Measurements from ENCODE around the gene CTBP1. TPM values are rescaled to one million over a fixed set of nuclear protein-coding genes. Genes with fewer than 3 reads are reported as not detected.

The CTBP1 gene
- total and polyA plus RNA-seq, 8 donors = 91.5 to 131 (median 109) TPM

- DNase-seq (peak in 5 of 6 donors; percentile 59 to 82 (median 63)), FAIRE-seq (no peak)
- TF ChIP-seq, protein P1, sequence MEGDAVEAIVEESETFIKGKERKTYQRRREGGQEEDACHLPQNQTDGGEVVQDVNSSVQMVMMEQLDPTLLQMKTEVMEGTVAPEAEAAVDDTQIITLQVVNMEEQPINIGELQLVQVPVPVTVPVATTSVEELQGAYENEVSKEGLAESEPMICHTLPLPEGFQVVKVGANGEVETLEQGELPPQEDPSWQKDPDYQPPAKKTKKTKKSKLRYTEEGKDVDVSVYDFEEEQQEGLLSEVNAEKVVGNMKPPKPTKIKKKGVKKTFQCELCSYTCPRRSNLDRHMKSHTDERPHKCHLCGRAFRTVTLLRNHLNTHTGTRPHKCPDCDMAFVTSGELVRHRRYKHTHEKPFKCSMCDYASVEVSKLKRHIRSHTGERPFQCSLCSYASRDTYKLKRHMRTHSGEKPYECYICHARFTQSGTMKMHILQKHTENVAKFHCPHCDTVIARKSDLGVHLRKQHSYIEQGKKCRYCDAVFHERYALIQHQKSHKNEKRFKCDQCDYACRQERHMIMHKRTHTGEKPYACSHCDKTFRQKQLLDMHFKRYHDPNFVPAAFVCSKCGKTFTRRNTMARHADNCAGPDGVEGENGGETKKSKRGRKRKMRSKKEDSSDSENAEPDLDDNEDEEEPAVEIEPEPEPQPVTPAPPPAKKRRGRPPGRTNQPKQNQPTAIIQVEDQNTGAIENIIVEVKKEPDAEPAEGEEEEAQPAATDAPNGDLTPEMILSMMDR (IDR thresholded peaks at IDR 0.05) = no peak
Observed at GRCh38 chr4:1249731-1250526, 999 bp upstream of the CTBP1 start.

DNA sequence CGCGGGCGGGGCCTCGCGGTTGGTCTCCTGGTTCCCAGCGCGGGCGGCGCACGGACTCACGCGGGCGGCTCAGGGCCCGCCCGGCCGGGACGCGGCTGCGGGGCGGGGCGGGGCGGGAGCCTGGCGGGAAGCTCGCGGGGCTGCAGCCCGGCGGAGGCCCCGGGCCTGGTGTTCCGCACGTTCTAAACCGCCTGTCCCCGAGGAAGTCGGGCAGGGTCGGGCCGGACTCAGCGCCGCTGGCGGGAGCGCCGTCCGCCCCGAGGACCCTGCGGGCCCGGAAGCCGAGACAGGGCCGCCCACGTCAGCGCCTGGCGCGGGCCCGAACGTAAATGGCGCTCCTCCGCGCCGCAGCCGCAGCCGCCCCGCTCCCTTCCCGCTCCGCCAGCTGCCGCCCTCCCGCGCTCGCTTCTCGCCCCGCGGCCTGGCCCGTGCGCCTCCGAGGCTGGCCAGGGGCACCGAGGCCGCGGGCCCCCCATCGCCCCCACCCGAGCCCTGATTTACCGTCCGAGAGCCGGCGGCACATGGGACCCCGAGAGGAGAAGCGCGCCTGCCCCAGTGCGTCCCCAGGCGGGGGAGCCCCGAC lies 309 bp upstream of the CTBP1 start:
- TF ChIP-seq, protein P1 (IDR thresholded peaks at IDR 0.05) = no peak
- H3K4me3 ChIP-seq = peak overlapping the region; percentile 65 to 95 (median 70)
- H3K36me3 ChIP-seq = no peaks in the 10 kb centered on the region
- peak; percentile 82 to 93 (median 86) for DNase-seq
- peak overlapping the region; percentile 83 to 95 (median 91) for H3K27ac ChIP-seq
- WGBS, 2 donors = 0 to 2% methylated on average over 33 to 86 of the region's 86 CpGs
- peaks cover 19 to 34% (median 29%) of the 10 kb centered on the region in 3 donors for H3K4me1 ChIP-seq
- no peaks in the 10 kb centered on the region for H3K27me3 ChIP-seq
- no peak for FAIRE-seq
- intact Hi-C loops (cut with DNase I) = loop anchor here in 1 of 3 donors (10.0 kb wide), 1 partner anchor 114 kb away; no protein-coding TSS in a partner anchor
- peak; percentile 45 to 65 (median 54) for ATAC-seq
- no peaks in the 10 kb centered on the region for H3K9me3 ChIP-seq

More at GRCh38 chr4:1249731-1250526, 999 bp upstream of the CTBP1 start:
- Histone ChIP-seq H3K9me3 (no peaks in the 10 kb centered on the region), H3K4me1 (peaks cover 12 to 28% (median 22%) of the 10 kb centered on the region in 3 donors), H3K27ac (peak overlapping the region; percentile 83 to 95 (median 91)), H3K4me3 (peak overlapping the region; percentile 65 to 95 (median 70)), H3K36me3 (no peaks in the 10 kb centered on the region), H3K27me3 (no peaks in the 10 kb centered on the region)
- peak in 1 of 4 donors; percentile 1 for ATAC-seq
- 16 to 18% methylated on average over 38 to 39 of the region's 39 CpGs for WGBS, 2 donors
- intact Hi-C loops (cut with DNase I) = loop anchor here in 2 of 3 donors (5.0 to 10.0 kb wide), 3 partner anchors 85 to 115 kb away; no protein-coding TSS in a partner anchor

- Histone ChIP-seq H3K27me3 (no peaks in the 10 kb centered on the region), H3K4me3 (peak overlapping the region; percentile 86 to 96 (median 92)), H3K9me3 (no peaks in the 10 kb centered on the region), H3K4me1 (peaks cover 28 to 47% (median 37%) of the 10 kb centered on the region in 3 donors), H3K27ac (peak overlapping the region; percentile 90 to 96 (median 94)), H3K36me3 (no peaks in the 10 kb centered on the region)
- DNase-seq (peak in 1 of 6 donors; percentile 88), ATAC-seq (peak; percentile 0 to 26 (median 7)), FAIRE-seq (no peak)
- WGBS, 2 donors = 0 to 1% methylated on average over 25 to 40 of the region's 40 CpGs
- TF ChIP-seq, protein P1 (IDR thresholded peaks at IDR 0.05) = no peak
- intact Hi-C loops (cut with DNase I) = loop anchor here in 1 of 3 donors (10.0 kb wide), 1 partner anchor 113 kb away; no protein-coding TSS in a partner anchor
Observed at GRCh38 chr4:1247864-1248244, 1.1 kb downstream of the CTBP1 start.

- Histone ChIP-seq H3K4me3 (peak overlapping the region; percentile 86 to 96 (median 92)), H3K4me1 (peaks cover 28 to 52% (median 37%) of the 10 kb centered on the region in 3 donors), H3K36me3 (no peaks in the 10 kb centered on the region), H3K9me3 (no peaks in the 10 kb centered on the region), H3K27me3 (no peaks in the 10 kb centered on the region), H3K27ac (peak overlapping the region; percentile 90 to 96 (median 94))
- TF ChIP-seq, protein P1 (IDR thresholded peaks at IDR 0.05) = no peak
- WGBS, 2 donors = 4 to 5% methylated on average over 31 to 48 of the region's 48 CpGs
- intact Hi-C loops (cut with DNase I) = loop anchor here in 1 of 3 donors (10.0 kb wide), 1 partner anchor 112 kb away; no protein-coding TSS in a partner anchor
- FAIRE-seq = no peak
- peak in 3 of 4 donors; percentile 1 to 2 (median 1) for ATAC-seq
- DNase-seq = peak in 5 of 6 donors; percentile 36 to 82 (median 67)
Observed at GRCh38 chr4:1246901-1247863, 1.7 kb downstream of the CTBP1 start.

Data from pancreas (tissue), 10 donors.